PFSK-1 (cell line): ENCODE measurements around the gene GPAM.

Experiments
- POLR2AphosphoS5 ChIP-seq: IDR thresholded peaks from 2 replicates; pipeline ENCODE4 v1.6.1; 2012; ENCODE audit warnings: low read depth, mild to moderate bottlenecking, control low read depth, low read length, moderate library complexity
- REST ChIP-seq, 2 experiments: IDR thresholded peaks; 2 replicates each; pipeline versions ENCODE4 v1.6.1 to v1.8.0; 2011 to 2012; ENCODE audit warnings: low read depth in 2 of 2, low read length in 2 of 2, control low read depth in 1 of 2, inconsistent platforms in 1 of 2, mild to moderate bottlenecking in 1 of 2, moderate library complexity in 1 of 2; ENCODE audit not compliant: insufficient read depth in 1 of 2
- SIN3A ChIP-seq: IDR thresholded peaks from 2 replicates; pipeline ENCODE4 v1.6.1; 2012; ENCODE audit warnings: mild to moderate bottlenecking, low read length, moderate library complexity, borderline replicate concordance; ENCODE audit not compliant: insufficient read depth
- TAF1 ChIP-seq: IDR thresholded peaks from 2 replicates; pipeline ENCODE4 v1.6.1; 2012; ENCODE audit warnings: low read length, control low read depth, borderline replicate concordance; ENCODE audit not compliant: insufficient read depth

GRCh38 chr10:112213098-112213823, 29.7 kb upstream of the GPAM start:
- no peak for TF ChIP-seq SIN3A
- no peak for TF ChIP-seq POLR2AphosphoS5
- no peak for TF ChIP-seq REST (IDR thresholded peaks at IDR 0.05; ENCODE audit: insufficient read depth in 1 of 2, low read depth in 2 of 2, low read length in 2 of 2)
- no peak for TF ChIP-seq TAF1
